HepG2 (cell line): Measurements from ENCODE around the gene MRPL10. TPM values are rescaled to one million over a fixed set of nuclear protein-coding genes. Genes with fewer than 3 reads are reported as not detected.

ENCODE experiments used
- ATF7 ChIP-seq, 2 experiments: fragments of 450-650 bp in 1 of 2; sonication (generic) in 1 of 2; formaldehyde crosslinking in 1 of 2; IDR thresholded peaks; 2 replicates each; pipeline versions ENCODE4 v1.4.0 to v1.6.1; 2016 to 2020; ENCODE audit warnings: antibody characterized with exemption in 1 of 2, mild to moderate bottlenecking in 1 of 2, missing genetic modification reagents in 1 of 2
- EED ChIP-seq: sonication (generic); formaldehyde crosslinking; IDR thresholded peaks from 2 replicates; pipeline ENCODE4 v1.5.0; 2020; ENCODE audit warnings: mild to moderate bottlenecking, missing genetic modification reagents
- FOXO1 ChIP-seq: sonication (generic); formaldehyde crosslinking; IDR thresholded peaks from 2 replicates; pipeline ENCODE4 v1.4.0; 2020; ENCODE audit warnings: missing genetic modification reagents
- MAZ ChIP-seq, 2 experiments: sonication (generic) in 1 of 2; formaldehyde crosslinking in 1 of 2; IDR thresholded peaks; 2 replicates each; pipeline versions ENCODE4 v1.5.0 to v1.6.1; 2012 to 2020; ENCODE audit warnings: low read depth in 2 of 2, mild to moderate bottlenecking in 2 of 2, borderline replicate concordance in 1 of 2, improper control_type of control experiment in 1 of 2, low read length in 1 of 2, missing genetic modification reagents in 1 of 2, moderate library complexity in 1 of 2
- NFE2L2 ChIP-seq: fragments of 150-350 bp; IDR thresholded peaks from 2 replicates; pipeline ENCODE4 v1.6.1; 2014; ENCODE audit warnings: low read length
- NR2F1 ChIP-seq, 2 experiments: fragments of 450-650 bp in 1 of 2; formaldehyde crosslinking in 1 of 2; IDR thresholded peaks; 2 replicates each; pipeline versions ENCODE4 v1.5.0 to v1.6.1; 2016 to 2020; ENCODE audit warnings: mild to moderate bottlenecking in 1 of 2, missing compliant biosample characterization in 1 of 2, missing genetic modification reagents in 1 of 2, moderate library complexity in 1 of 2
- PHB2 ChIP-seq: fragments of 450-650 bp; IDR thresholded peaks from 2 replicates; pipeline ENCODE4 v1.6.1; 2018; ENCODE audit not compliant: partially characterized antibody
- SMAD9 ChIP-seq: sonication (generic); formaldehyde crosslinking; IDR thresholded peaks from 2 replicates; pipeline ENCODE4 v1.5.1; 2020; ENCODE audit warnings: mild to moderate bottlenecking, missing genetic modification reagents
- SOX5 ChIP-seq: IDR thresholded peaks from 2 replicates; pipeline ENCODE4 v1.6.1; 2016; ENCODE audit warnings: borderline replicate concordance
- SRSF9 ChIP-seq: fragments of 200-400 bp; formaldehyde crosslinking; IDR thresholded peaks from 2 replicates; pipeline ENCODE4 v1.6.1; 2018; ENCODE audit warnings: borderline replicate concordance, mild to moderate bottlenecking, low read depth, low read length; ENCODE audit not compliant: insufficient read depth, poor library complexity, severe bottlenecking
- SRY ChIP-seq: sonication (generic); formaldehyde crosslinking; IDR thresholded peaks from 2 replicates; pipeline ENCODE4 v1.8.0; 2022; ENCODE audit warnings: mild to moderate bottlenecking, missing genetic modification reagents
- TBX3 ChIP-seq: fragments of 450-650 bp; IDR thresholded peaks from 2 replicates; pipeline ENCODE4 v1.6.1; 2017; ENCODE audit warnings: antibody characterized with exemption, mild to moderate bottlenecking, inconsistent platforms, borderline replicate concordance
- TEAD3 ChIP-seq: optimal IDR thresholded peaks from 2 replicates; pipeline ENCODE3; 2016; ENCODE audit warnings: borderline replicate concordance
- ZC3H4 ChIP-seq: sonication (generic); formaldehyde crosslinking; IDR thresholded peaks from 2 replicates; pipeline ENCODE4 v1.4.0; 2020; ENCODE audit warnings: missing genetic modification reagents, borderline replicate concordance
- ZNF235 ChIP-seq: sonication (generic); formaldehyde crosslinking; IDR thresholded peaks from 2 replicates; pipeline ENCODE4 v1.8.1; 2023; ENCODE audit warnings: mild to moderate bottlenecking, missing genetic modification reagents, borderline replicate concordance
- ZNF331 ChIP-seq: sonication (generic); formaldehyde crosslinking; IDR thresholded peaks from 2 replicates; pipeline ENCODE4 v1.4.0; 2020; ENCODE audit warnings: missing genetic modification reagents
- ZNF567 ChIP-seq: sonication (generic); formaldehyde crosslinking; IDR thresholded peaks from 2 replicates; pipeline ENCODE4 v1.8.1; 2023; ENCODE audit warnings: mild to moderate bottlenecking, missing genetic modification reagents, borderline replicate concordance
- ZNF615 ChIP-seq: sonication (generic); formaldehyde crosslinking; IDR thresholded peaks from 2 replicates; pipeline ENCODE4 v1.5.0; 2020; ENCODE audit warnings: mild to moderate bottlenecking, missing genetic modification reagents, borderline replicate concordance
- ZNF652 ChIP-seq: IDR thresholded peaks from 2 replicates; pipeline ENCODE4 v1.6.1; 2016; ENCODE audit warnings: low read depth, borderline replicate concordance
- ZNF850 ChIP-seq: sonication (generic); formaldehyde crosslinking; conservative IDR thresholded peaks from 2 replicates; pipeline ENCODE4 v1.9.0; 2021; ENCODE audit warnings: mild to moderate bottlenecking, missing genetic modification reagents
- polyA plus RNA-seq, 8 experiments: library from polyadenylated mRNA; depleted of rRNA in 3 of 8; stranded (reverse) in 7 of 8; unstranded in 1 of 8; fragments of >200 nt; fragmentation: Illumina TruSeq in 4 of 8; extraction: Trizol in 4 of 8; gene quantifications; 2 replicates each; pipeline versions ENCODE4 v1.2.1 to v1.2.3, GENCODE V29; 2011 to 2016; ENCODE audit warnings: low read depth in 4 of 8, missing spikeins in 1 of 8, mixed read lengths in 1 of 8; ENCODE audit not compliant: insufficient read depth in 1 of 8
- total RNA-seq, 5 experiments: library from RNA; depleted of rRNA; stranded (reverse); fragments of >200 nt; fragmentation: Illumina TruSeq; extraction: Trizol; gene quantifications; 2 replicates each; pipeline ENCODE4 v1.2.3, GENCODE V29; 2016; ENCODE audit warnings: low read depth in 1 of 5
- TF ChIP-seq, protein P1 (sequence below): sonication (generic); formaldehyde crosslinking; IDR thresholded peaks from 2 replicates; pipeline ENCODE4 v1.5.0; 2020; ENCODE audit warnings: missing genetic modification reagents
- TF ChIP-seq, protein P2 (sequence below): sonication (generic); formaldehyde crosslinking; IDR thresholded peaks from 2 replicates; pipeline ENCODE4 v1.5.1; 2020; ENCODE audit warnings: missing genetic modification reagents, mild to moderate bottlenecking, borderline replicate concordance
- TF ChIP-seq, protein P3 (sequence below): sonication (generic); formaldehyde crosslinking; IDR thresholded peaks from 2 replicates; pipeline ENCODE4 v1.5.0; 2020; ENCODE audit warnings: missing genetic modification reagents
- TF ChIP-seq, protein P4 (sequence below): sonication (generic); formaldehyde crosslinking; IDR thresholded peaks from 2 replicates; pipeline ENCODE4 v1.8.1; 2023; ENCODE audit warnings: mild to moderate bottlenecking, missing genetic modification reagents

The MRPL10 gene
- total and polyA plus RNA-seq, 2 of the 13 experiments (the other 11 are each of a cell fraction or from before 2014, with no cell fraction given) = 56.7 to 149 TPM

GRCh38 chr17:47810200-47810821, 21.0 kb downstream of the MRPL10 start (continued):
- TF ChIP-seq ATF7 (IDR thresholded peaks at IDR 0.05) (no peak), ATF7 (CRISPR knock-in tag; IDR thresholded peaks at IDR 0.05) (no peak), TEAD3 (CRISPR knock-in tag) (peak; percentile 11), ZNF567 (no peak), NFE2L2 (peak; percentile 81), SRSF9 (no peak), ZNF235 (CRISPR knock-in tag) (no peak), ZNF331 (CRISPR knock-in tag) (no peak), EED (CRISPR knock-in tag) (no peak), ZNF850 (CRISPR knock-in tag) (no peak), SOX5 (CRISPR knock-in tag) (no peak), NR2F1 (CRISPR knock-in tag; IDR thresholded peaks at IDR 0.05) (peak in 1 of 2 experiments; percentile 57; a peak in 1 of 4 replicates), MAZ (IDR thresholded peaks at IDR 0.05; ENCODE audit: borderline replicate concordance, low read depth, low read length) (no peak), MAZ (CRISPR knock-in tag; IDR thresholded peaks at IDR 0.05; ENCODE audit: low read depth) (no peak), SMAD9 (CRISPR knock-in tag) (no peak), ZNF652 (CRISPR knock-in tag) (no peak), SRY (no peak), FOXO1 (CRISPR knock-in tag) (no peak), ZC3H4 (CRISPR knock-in tag) (no peak), ZNF615 (no peak), PHB2 (no peak), TBX3 (peak; percentile 53; the same call in 1 of the 2 replicates)
- TF ChIP-seq, protein P1, sequence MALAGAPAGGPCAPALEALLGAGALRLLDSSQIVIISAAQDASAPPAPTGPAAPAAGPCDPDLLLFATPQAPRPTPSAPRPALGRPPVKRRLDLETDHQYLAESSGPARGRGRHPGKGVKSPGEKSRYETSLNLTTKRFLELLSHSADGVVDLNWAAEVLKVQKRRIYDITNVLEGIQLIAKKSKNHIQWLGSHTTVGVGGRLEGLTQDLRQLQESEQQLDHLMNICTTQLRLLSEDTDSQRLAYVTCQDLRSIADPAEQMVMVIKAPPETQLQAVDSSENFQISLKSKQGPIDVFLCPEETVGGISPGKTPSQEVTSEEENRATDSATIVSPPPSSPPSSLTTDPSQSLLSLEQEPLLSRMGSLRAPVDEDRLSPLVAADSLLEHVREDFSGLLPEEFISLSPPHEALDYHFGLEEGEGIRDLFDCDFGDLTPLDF (CRISPR knock-in tag) = no peak
- TF ChIP-seq, protein P2, sequence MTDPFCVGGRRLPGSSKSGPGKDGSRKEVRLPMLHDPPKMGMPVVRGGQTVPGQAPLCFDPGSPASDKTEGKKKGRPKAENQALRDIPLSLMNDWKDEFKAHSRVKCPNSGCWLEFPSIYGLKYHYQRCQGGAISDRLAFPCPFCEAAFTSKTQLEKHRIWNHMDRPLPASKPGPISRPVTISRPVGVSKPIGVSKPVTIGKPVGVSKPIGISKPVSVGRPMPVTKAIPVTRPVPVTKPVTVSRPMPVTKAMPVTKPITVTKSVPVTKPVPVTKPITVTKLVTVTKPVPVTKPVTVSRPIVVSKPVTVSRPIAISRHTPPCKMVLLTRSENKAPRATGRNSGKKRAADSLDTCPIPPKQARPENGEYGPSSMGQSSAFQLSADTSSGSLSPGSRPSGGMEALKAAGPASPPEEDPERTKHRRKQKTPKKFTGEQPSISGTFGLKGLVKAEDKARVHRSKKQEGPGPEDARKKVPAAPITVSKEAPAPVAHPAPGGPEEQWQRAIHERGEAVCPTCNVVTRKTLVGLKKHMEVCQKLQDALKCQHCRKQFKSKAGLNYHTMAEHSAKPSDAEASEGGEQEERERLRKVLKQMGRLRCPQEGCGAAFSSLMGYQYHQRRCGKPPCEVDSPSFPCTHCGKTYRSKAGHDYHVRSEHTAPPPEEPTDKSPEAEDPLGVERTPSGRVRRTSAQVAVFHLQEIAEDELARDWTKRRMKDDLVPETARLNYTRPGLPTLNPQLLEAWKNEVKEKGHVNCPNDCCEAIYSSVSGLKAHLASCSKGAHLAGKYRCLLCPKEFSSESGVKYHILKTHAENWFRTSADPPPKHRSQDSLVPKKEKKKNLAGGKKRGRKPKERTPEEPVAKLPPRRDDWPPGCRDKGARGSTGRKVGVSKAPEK = no peak
- TF ChIP-seq, protein P3, sequence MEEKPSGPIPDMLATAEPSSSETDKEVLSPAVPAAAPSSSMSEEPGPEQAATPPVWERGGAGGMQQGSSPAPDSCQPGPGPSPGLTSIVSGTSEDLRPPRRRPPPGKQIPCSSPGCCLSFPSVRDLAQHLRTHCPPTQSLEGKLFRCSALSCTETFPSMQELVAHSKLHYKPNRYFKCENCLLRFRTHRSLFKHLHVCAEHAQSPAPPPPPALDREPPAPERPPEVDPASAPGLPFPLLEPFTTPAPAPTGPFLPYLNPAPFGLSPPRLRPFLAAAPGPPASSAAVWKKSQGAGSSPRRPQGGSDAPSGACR (CRISPR knock-in tag) = no peak
- TF ChIP-seq, protein P4, sequence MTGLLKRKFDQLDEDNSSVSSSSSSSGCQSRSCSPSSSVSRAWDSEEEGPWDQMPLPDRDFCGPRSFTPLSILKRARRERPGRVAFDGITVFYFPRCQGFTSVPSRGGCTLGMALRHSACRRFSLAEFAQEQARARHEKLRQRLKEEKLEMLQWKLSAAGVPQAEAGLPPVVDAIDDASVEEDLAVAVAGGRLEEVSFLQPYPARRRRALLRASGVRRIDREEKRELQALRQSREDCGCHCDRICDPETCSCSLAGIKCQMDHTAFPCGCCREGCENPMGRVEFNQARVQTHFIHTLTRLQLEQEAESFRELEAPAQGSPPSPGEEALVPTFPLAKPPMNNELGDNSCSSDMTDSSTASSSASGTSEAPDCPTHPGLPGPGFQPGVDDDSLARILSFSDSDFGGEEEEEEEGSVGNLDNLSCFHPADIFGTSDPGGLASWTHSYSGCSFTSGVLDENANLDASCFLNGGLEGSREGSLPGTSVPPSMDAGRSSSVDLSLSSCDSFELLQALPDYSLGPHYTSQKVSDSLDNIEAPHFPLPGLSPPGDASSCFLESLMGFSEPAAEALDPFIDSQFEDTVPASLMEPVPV (CRISPR knock-in tag) = no peak
